ENCODE measurements around the gene JMJD6.

The JMJD6 gene

GRCh38 chr17:76697702-76698465 is 28.5 kb downstream of the JMJD6 start:
- H3K4me3 ChIP-seq (ENCODE audit: low read depth, low read length): no peak overlapping the region
- TF ChIP-seq CTCF (IDR thresholded peaks at IDR 0.05; ENCODE audit: low read depth, low read length): no peak

DNA sequence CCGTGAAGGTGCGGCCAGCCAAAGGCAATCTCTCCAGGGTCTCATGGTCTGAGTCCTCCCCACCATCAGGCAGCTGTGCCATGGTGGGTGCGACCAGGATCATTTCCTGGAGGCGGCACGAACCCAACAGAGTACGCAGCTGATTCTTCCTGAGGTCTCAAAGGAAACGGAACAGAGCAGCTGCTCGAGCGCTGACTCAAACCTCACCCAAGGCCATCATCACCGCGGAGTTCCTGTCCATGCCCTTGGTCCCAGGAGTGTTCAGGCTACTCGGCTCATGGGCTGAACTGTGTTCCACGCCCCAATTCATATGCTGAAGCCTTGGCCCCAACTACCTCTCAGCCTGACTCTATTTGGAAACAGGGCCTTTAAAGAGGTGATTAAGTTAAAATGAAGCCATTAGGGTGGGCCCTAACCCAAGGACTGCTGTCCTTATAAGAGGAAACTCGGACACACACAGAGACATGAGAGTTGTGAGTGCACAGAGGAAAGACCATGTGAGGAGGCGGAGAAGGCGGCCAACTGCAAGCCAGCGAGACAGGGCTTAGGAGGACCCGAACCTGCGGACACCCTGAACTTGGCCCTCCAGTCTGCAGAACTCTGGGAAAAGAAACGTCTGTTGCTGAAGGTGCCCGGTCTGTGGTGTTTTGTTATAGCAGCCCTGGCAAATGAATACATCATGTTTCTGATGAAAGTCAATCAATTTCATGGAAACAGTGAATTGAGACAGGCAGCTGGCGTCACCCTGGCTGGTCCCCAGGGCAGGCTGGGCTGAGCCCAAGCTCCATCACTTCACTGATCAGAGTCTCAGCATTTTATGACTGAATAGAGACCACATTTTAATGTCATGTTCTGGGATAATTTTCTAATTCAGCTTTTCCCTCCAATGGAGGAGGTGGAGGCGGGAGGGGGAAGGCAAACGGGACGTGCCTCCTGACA is 29.4 kb downstream of the JMJD6 start:
- no peak overlapping the region for H3K4me3 ChIP-seq (ENCODE audit: low read depth, low read length)
- TF ChIP-seq CTCF (IDR thresholded peaks at IDR 0.05; ENCODE audit: low read depth, low read length): no peak

- H3K4me3 ChIP-seq (ENCODE audit: low read depth, low read length): no peak overlapping the region
- TF ChIP-seq CTCF (IDR thresholded peaks at IDR 0.05; ENCODE audit: low read depth, low read length): no peak
These were observed 31.2 kb downstream of the JMJD6 start for GRCh38 chr17:76695059-76695831.

DNA sequence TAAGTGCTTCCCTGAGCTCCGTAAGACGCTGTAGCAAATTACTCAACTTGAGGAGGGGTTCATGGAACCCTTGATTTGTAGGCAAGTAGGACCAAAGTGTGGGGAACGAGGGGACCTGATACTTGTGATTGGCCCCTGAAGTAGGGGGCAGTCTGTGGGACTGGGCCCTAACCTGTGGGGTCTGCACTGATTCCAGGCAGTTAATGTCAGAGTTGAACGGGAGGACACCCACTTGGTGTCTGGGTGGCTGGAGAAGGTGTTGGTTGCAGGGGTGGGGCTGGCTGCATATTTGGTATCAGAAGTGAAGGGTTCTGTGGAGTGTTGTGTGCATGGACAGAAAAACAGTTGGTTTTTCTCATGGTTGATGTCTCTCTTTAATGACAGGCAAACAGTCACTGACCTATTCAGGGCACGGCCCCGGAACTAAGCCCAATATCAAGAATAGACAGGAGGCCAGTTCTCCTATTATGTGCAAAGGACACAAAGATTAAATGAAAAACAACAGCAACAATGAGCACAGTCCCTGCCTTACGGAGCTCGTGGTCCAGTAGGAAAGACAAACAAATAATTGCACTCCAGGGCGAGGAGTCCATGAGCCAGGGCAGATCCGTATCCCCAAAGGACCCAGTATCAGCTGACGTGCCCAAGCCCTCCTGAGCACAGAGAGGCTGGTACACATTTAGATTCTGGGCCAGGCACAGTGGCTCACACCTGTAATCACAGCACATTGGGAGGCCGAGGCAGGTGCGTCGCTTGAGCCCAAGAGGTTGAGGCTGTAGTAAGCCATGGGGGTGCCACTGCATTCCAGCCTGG is 34.8 kb downstream of the JMJD6 start:
- no peak overlapping the region for H3K4me3 ChIP-seq (ENCODE audit: low read depth, low read length)
- TF ChIP-seq CTCF (IDR thresholded peaks at IDR 0.05; ENCODE audit: low read depth, low read length): no peak

DNA sequence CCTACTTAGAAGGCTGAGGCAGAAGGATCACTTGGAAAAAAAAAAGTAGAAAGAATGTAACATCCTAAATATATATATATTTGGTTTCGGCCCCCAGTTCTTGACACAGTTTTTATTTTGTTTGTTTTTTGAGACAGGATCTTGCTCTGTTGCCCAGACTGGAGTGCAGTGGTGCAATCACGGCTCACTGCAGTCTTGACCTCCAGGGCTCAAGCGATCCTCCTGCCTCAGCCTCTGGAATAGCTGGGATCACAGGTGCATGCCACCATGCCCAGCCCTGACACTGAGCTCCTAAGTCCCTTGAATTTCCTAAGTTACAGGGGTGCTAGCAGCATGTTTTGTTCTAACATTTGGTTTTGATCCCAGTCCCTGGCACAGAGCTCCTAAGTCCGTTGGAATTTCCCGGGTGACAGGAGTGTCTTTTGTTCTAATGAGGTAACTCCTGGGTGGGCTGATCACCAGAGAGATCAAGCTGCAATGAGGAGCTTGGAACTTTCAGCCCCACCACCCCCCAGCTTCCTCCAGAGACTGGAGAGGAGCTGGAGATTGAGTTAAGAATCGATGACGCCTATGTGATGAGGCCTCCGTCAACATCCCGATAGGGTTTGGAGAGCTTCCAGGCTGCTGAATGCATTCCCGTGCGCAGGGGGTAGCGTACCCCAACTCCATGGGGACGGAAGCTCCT is 35.7 kb downstream of the JMJD6 start:
- TF ChIP-seq CTCF (IDR thresholded peaks at IDR 0.05; ENCODE audit: low read depth, low read length): no peak
- no peak overlapping the region for H3K4me3 ChIP-seq (ENCODE audit: low read depth, low read length)

- no peak for TF ChIP-seq CTCF (IDR thresholded peaks at IDR 0.05; ENCODE audit: low read depth, low read length)
- H3K4me3 ChIP-seq (ENCODE audit: low read depth, low read length): no peak overlapping the region
These were observed 36.5 kb downstream of the JMJD6 start for GRCh38 chr17:76689859-76690258.

Measured in WI38 (cell line).